Adrenal gland (tissue), 12 donors: Measurements from ENCODE around the gene MORF4L1. TPM values are rescaled to one million over a fixed set of nuclear protein-coding genes. Genes with fewer than 3 reads are reported as not detected.

ENCODE experiments used
- DNase-seq, 7 donors: peaks; one replicate each; pipeline ENCODE4 v3.0.0-alpha.2; 2019 to 2020
- H3K27ac ChIP-seq, 5 donors: fragments of 200-600 bp; sonication (generic) in 4 of 5; 1 replicate in 3 of 5; 2 replicates in 2 of 5; pipeline versions ENCODE4 v1.5.1 to v1.8.0; 2016 to 2020; ENCODE audit warnings: mild to moderate bottlenecking in 1 of 5
- H3K27me3 ChIP-seq: fragments of 200-600 bp; 2 replicates; pipeline ENCODE4 v1.8.0; 2021
- H3K36me3 ChIP-seq, 2 donors: fragments of 200-600 bp; replicated peaks in 1 of 2; 1 replicate in 1 of 2; 2 replicates in 1 of 2; pipeline versions ENCODE4 v1.5.1 to v1.8.0; 2018 to 2022
- H3K4me1 ChIP-seq, 2 donors: fragments of 200-600 bp; replicated peaks in 1 of 2; 1 replicate in 1 of 2; 2 replicates in 1 of 2; pipeline versions ENCODE4 v1.5.1 to v1.8.0; 2018 to 2021
- H3K4me3 ChIP-seq, 4 donors: fragments of 200-600 bp; sonication (generic) in 3 of 4; one replicate each; pipeline ENCODE4 v1.5.1; 2016 to 2018
- H3K9me3 ChIP-seq, 3 donors: fragments of 200-600 bp; sonication (generic) in 1 of 3; replicated peaks in 1 of 3; 1 replicate in 2 of 3; 2 replicates in 1 of 3; pipeline versions ENCODE4 v1.5.1 to v1.8.0; 2016 to 2021
- CTCF ChIP-seq, 6 experiments: fragments of 450-650 bp in 4 of 6; fragments of 200-600 bp in 2 of 6; sonication (generic) in 1 of 6; IDR thresholded peaks; 1 replicate in 5 of 6; 2 replicates in 1 of 6; pipeline versions ENCODE4 v1.5.1 to v1.8.0; 2016 to 2021; ENCODE audit warnings: antibody characterized with exemption in 6 of 6, mild to moderate bottlenecking in 2 of 6, moderate library complexity in 1 of 6
- POLR2A ChIP-seq, 2 donors: fragments of 450-650 bp; IDR thresholded peaks; one replicate each; pipeline ENCODE4 v1.6.1; 2017; ENCODE audit warnings: antibody characterized with exemption in 2 of 2, mild to moderate bottlenecking in 2 of 2, moderate library complexity in 1 of 2
- WGBS, 4 donors: extraction: QIAGEN DNeasy Blood & Tissue Kit in 2 of 4; methylation state at CpG; one replicate each; pipeline versions ENCODE4 v1.1.5 to v1.1.7; 2013 to 2017; 5-methylcytosine and 5-hydroxymethylcytosine counted together
- intact Hi-C, 2 donors: fragments of 100-400 bp; cut with DNase I; formaldehyde crosslinking; loops; one replicate each; pipeline versions ENCODE4 v1.14.1 to v1.15.0; 2022 to 2023
- polyA plus RNA-seq, 3 donors: library from polyadenylated mRNA; stranded (reverse); fragments of 200-250 nt in 2 of 3; fragments of 350-450 nt in 1 of 3; fragmentation: Illumina TruSeq in 1 of 3; extraction: RNeasy Lipid Tissue Mini Kit (QIAGEN cat#74804) in 1 of 3; gene quantifications; one replicate each; pipeline ENCODE4 v1.2.3, GENCODE V29; 2013 to 2014
- total RNA-seq, 9 donors: library from RNA; depleted of rRNA in 4 of 9; stranded (reverse); fragments of >200 nt in 4 of 9; fragments of 120-200 nt in 1 of 9; fragmentation: NEBNext Ultra II Directional in 1 of 9; extraction: Animal tissue kit (Norgen Biotek cat#: 25700) in 1 of 9; gene quantifications; one replicate each; pipeline versions ENCODE4 v1.1.0 to v1.2.4, GENCODE V29; 2013 to 2023
- donor health status: healthy with polysubstance abuse.
- donor health status: Bipolar disorder and iron deficiency.
- donor health status: DM: yes; HTN: yes; CAD: no.
- donor health status: DM: no; HTN: no; CAD: no.
- donor health status: DM: no; HTN: no; CAD: no.
- donor health status: DM: yes; HTN: yes; CAD: no.

MORF4L1 gene
- total and polyA plus RNA-seq, 12 donors, result 99.8 to 935 (median 342) TPM

- intact Hi-C loops, result no loop called here
- Histone ChIP-seq H3K4me3 (peak overlapping the region in 1 of 4 donors; percentile 19), H3K27me3 (no peaks in the 10 kb centered on the region), H3K4me1 (peaks cover 44 to 89% of the 10 kb centered on the region in 2 donors), H3K27ac (peak overlapping the region in 2 of 5 donors; percentile 63 to 72), H3K9me3 (no peaks in the 10 kb centered on the region), H3K36me3 (peaks cover 0 to 29% of the 10 kb centered on the region in 2 donors)
- no peak for TF ChIP-seq CTCF (IDR thresholded peaks at IDR 0.05)
- no peak for TF ChIP-seq POLR2A (IDR thresholded peaks at IDR 0.05)
- WGBS, 4 donors, result 7 to 22% (median 12%) methylated on average over 1 of the region's 1 CpG
- DNase-seq, result no peak
Measured at GRCh38 chr15:78878356-78878755, 5.7 kb downstream of the MORF4L1 start.

- Histone ChIP-seq H3K4me3 (peak overlapping the region in 1 of 4 donors; percentile 1), H3K27ac (peak overlapping the region; percentile 19 to 80 (median 63)), H3K27me3 (no peaks in the 10 kb centered on the region), H3K9me3 (no peaks in the 10 kb centered on the region), H3K36me3 (peaks cover 0 to 33% of the 10 kb centered on the region in 2 donors), H3K4me1 (peaks cover 48 to 87% of the 10 kb centered on the region in 2 donors)
- peak in 3 of 7 donors; percentile 33 to 67 (median 41) for DNase-seq
- intact Hi-C loops, result no loop called here
- WGBS, 4 donors, result 22 to 26% (median 22%) methylated on average over 6 of the region's 6 CpGs
- no peak for TF ChIP-seq POLR2A (IDR thresholded peaks at IDR 0.05)
- TF ChIP-seq CTCF (IDR thresholded peaks at IDR 0.05), result no peak
Measured at GRCh38 chr15:78879517-78880241, 7.0 kb downstream of the MORF4L1 start.

- H3K27me3 ChIP-seq, result no peaks in the 10 kb centered on the region
- TF ChIP-seq POLR2A (IDR thresholded peaks at IDR 0.05), result no peak
- no peak for TF ChIP-seq CTCF (IDR thresholded peaks at IDR 0.05)
- peak overlapping the region in 4 of 5 donors; percentile 19 to 72 (median 56) for H3K27ac ChIP-seq
- H3K4me3 ChIP-seq, result no peak overlapping the region
- DNase-seq, result no peak
- intact Hi-C loops, result no loop called here
- H3K9me3 ChIP-seq, result no peaks in the 10 kb centered on the region
- H3K36me3 ChIP-seq, result peaks cover 0 to 38% of the 10 kb centered on the region in 2 donors
- H3K4me1 ChIP-seq, result peaks cover 49 to 87% of the 10 kb centered on the region in 2 donors
Measured at GRCh38 chr15:78880242-78880533, 7.5 kb downstream of the MORF4L1 start.

- H3K4me1 ChIP-seq, result peaks cover 45 to 87% of the 10 kb centered on the region in 2 donors
- no peak overlapping the region for H3K4me3 ChIP-seq
- 76 to 85% (median 80%) methylated on average over 1 of the region's 1 CpG for WGBS, 4 donors
- H3K27ac ChIP-seq, result peak overlapping the region in 1 of 5 donors; percentile 72
- TF ChIP-seq POLR2A (IDR thresholded peaks at IDR 0.05) (no peak), CTCF (IDR thresholded peaks at IDR 0.05) (no peak)
- no peaks in the 10 kb centered on the region for H3K9me3 ChIP-seq
- DNase-seq, result no peak
- peaks cover 0 to 42% of the 10 kb centered on the region in 2 donors for H3K36me3 ChIP-seq
- intact Hi-C loops, result no loop called here
- no peaks in the 10 kb centered on the region for H3K27me3 ChIP-seq
Measured at GRCh38 chr15:78880813-78881212, 8.1 kb downstream of the MORF4L1 start.
